Suppressor macrophage treated with lipopolysaccharide for 4 hours (primary cell): ENCODE results near the gene CARS1.
"Not testable (repeated sequence)": the region's sequence is repeated elsewhere in the genome, so short reads cannot be mapped to it uniquely, and the experiment has no call there.

Source experiments
- DNase-seq: peaks from one replicate; pipeline ENCODE4 v3.0.0-alpha.2; 2020

CARS1 gene

DNA sequence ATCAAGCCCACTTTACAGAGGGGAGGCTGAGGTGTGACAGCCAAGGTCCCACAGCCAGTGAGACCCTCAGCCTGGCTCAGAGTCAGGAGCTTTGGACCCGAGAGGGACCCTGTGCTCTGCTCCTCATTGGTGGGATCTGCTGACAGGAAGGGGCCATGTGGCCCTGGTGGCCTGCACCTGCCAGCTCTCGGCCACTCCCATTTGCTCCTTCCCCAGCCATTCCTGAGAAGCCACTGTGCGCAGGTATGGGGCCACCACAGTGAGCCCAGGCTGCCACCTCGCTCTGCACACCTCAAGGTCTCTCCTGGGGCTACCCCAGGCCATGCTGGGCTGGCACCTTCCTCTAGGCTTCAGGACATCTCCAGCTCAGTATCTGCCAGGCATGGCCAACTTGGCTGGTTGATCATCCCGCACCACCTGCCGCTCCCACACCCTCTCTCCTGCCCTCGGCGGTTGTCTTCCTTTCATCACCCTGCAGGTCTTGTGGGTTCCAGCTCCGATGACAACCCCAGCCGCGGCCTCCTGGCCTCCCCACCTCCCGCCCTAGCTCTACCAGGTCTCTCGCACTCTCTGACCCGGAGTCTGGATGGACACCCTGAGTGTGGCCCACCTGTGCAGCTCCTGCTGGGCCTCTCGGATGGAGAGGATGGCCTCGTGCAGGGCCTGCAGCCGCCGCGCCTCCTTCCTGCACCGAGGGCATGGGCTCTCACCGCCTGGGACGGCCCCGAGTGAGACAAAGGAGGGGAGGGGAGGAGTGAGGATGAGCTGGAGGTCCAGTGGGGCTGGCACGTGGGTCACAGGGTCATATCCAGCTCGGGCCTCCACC lies 32.2 kb upstream of the CARS1 start:
- DNase-seq = no peak

DNA sequence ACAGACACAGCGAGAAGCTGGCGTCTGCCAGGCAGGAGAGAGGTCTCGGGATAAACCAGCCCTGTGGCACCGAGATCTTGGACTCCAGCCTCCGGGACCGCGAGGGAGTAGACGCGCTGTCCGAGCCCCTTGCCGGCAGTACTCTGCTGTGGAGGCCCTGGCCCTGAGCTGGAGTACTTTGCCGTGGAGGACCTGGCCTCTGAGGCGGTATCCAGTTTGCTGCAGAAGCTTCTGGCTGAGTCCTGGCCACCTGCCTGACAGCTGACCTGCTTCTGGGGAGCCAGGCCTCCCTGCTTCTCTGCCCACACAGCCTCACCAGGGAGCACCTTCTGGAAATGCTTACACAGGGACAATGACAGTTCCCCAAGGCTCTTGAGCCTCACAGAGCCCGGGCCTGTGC lies 31.6 kb upstream of the CARS1 start:
- DNase-seq = no peak

DNA sequence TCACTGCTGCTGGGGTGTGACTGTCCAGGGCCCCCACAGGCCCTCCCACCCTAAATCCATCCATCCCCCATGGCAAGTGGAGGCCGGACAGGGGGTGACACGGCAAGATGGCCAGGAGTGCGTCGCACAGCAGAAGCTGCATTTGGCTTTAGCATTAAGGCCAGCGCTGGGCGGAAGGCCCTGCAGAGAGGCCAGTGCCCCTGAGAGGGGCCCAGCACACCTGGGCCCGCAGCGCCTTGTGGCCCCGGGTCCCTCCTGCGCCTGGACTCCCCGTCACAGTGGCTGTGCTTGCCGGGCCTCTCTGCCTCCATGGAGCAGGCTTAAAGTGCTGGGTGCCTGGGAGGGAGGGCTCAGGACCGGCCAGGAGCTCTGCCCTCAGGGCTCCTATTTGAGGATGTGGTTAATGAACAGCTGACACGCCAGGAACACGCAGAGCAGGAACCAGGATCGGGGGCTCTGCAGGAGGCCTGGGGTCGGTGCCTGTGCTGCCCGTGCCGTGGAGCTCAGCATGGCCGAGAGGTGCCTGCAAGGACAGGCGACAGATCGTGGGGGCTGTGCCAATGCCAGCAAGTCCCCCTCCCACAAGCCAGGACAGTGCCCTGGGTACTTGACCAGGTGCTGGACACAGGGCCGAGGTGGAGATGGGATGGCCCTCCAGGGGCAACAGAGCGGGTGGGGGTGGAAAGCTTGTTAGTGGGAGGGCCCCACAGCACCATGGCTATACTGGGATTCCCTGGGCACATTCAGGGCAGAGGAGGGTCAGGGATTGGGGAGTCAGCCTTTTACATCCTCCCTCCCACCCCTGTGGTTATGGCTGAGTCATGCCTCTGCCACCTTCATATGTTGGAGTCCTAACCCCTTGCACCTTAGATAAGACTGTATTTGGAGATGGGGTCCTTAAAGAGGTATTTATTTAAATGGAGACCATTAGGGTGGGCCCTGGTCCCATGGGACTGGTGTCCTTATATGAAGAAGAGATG lies 30.9 kb upstream of the CARS1 start:
- DNase-seq = no peak

GRCh38 chr11:3087373-3087772 lies 30.1 kb upstream of the CARS1 start:
- no peak for DNase-seq

DNA sequence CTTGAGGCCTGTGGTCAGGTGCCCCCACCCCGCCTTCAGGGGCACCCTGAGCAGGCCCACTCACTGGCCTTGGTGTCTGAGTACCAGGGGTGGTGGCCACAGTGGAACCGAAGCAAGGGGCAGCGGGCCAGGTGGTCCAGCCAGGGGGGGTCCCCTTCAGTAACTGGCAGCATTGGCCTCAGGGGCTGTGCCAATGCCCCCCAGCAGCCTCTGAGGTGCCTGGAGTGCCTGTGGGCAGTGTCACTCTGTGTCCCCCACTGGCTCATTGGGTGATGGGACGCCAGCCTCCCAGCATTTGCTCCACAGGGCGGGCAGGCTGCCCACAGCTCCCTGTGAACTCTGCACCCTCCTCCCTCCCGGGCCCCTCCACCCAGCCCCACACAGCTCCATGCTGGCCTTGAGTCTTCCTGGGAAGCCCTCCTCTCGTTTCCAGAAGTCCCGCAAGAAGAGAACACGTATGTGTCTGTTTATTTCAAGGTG lies 29.5 kb upstream of the CARS1 start:
- no peak for DNase-seq

DNA sequence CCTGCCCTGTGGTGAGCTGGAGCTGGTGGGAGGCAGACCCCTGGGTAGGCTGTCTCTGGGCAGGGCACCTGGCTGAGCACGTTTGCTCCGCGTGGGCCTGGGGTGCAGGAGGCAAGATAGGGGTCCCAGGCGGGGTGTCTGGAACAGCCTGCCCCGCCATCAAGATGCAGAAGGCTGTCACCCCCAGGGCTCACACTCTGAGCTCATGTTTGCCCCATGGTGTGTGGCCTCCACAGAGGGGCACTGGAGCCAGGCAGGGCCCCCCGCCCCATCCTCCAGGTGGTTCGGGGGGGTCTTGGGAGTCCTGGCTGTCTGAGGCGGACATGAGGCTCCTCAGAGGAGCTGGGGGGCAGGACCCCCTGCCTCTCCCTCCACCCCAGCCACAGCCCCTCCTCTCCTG lies 28.9 kb upstream of the CARS1 start:
- DNase-seq = no peak

GRCh38 chr11:3085052-3085451 lies 27.8 kb upstream of the CARS1 start:
- DNase-seq = no peak

GRCh38 chr11:3083321-3083720 lies 26.1 kb upstream of the CARS1 start:
- DNase-seq = no peak

DNA sequence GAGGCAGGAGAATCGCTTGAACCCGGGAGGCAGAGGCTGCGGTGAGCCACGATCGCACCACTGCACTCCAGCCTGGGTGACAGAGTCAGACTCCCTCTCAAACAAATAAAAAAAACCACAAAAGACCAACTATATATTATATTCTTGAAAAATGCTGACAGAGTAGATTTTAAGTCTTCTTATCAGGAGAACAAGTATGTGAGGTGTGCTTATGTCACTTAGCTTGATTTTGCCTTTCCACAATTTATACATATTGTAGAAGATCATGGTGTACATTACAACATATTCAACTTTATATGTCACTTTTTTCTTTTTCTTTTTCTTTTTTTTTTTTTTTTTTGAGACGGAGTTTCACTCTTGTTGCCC lies 24.1 kb upstream of the CARS1 start:
- no peak for DNase-seq

DNA sequence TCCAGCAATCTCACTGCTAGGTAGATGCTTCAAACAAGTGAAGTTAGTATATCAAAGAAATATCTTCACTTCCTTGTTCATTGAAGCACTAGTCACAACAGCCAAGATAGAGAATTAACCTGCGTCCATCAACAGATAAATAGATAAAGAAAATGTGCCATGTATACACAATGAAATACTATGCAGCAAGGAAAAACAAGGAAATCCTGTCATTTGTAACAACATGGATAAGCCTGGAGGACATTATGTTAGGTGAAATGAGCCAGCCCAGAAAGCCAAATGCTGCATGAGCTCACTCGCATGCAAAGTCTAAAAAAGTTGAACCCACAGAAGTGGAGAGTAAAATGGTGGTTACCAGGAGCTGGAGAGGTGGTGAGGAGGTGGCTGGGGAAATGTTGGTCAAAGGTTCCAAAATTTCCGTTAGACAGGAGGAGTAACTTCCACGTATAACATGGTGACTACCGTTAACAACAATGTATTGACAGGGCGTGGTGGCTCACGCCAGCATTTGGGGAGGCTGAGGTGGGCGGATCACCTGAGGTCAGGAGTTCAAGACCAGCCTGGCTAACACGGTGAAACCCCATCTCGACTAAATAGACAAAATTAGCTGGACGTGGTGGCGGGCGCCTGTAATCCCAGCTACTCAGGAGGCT lies 23.6 kb upstream of the CARS1 start:
- no peak for DNase-seq

- no peak for DNase-seq
Observed at GRCh38 chr11:3080104-3080503, 22.9 kb upstream of the CARS1 start.

- no peak for DNase-seq
Observed at GRCh38 chr11:3077846-3078440, 20.7 kb upstream of the CARS1 start.

DNA sequence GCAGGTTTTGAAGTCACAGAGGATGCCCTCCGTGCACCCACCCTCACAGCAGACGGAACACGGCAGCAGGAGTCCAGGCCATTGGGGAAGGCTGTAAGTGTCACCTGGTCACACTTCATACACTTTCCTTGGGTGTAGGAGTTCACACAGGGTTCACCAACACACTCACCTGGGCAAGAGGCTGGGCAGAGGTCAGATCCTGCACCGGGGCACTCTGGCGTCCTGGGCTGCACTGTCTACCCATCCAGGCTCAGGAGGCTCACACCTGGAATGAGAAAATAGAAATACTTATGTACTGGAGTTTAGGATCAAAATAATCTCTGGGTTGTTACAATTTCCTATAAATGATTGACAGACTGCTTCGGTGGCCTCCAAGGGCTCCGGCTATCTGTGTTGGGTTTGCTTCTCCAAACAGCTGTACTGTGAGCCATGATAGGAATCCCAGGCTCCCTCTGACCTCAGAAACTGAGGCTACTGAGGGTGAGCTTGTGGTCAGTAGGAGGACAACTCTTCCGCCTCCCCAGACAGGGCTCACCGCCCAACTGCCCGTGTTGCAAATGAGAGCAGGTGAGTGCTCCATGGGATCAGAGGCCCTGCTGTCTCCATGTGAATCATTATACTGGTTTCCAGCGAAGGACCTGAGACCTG lies 20.1 kb upstream of the CARS1 start:
- DNase-seq = no peak

DNA sequence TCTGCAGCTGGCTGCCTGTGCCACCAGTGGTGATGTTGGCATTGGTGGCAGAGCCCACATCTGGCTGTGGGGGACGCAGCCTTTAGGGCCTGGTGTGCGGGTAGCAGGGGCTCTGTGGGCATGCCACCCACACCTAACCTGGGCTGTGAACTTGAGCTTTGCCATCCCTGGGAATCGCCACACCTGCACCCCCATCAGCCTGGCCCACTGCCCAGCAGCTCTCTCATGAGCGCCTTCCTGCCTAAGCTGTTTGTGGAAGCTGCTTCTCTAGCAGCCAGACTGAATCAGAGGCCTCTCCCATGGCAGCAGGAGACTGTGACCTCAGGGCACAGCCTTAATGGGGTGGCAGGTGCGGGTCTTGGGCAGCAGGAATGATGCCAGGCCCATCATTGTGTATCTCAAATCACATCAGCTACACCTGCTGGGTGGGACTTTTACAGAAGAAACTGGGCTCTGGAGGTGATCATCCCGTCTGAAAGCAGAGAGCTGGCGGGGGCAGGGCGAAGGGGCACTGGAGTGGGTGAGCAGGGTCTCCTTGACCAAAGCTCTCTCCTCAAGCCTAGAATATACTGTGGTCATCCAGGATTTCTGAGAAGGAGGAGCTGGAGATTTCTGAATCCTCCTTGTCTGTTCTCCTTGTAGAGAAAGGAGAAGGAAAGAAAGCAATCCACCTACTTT lies 17.8 kb upstream of the CARS1 start:
- no peak for DNase-seq

DNA sequence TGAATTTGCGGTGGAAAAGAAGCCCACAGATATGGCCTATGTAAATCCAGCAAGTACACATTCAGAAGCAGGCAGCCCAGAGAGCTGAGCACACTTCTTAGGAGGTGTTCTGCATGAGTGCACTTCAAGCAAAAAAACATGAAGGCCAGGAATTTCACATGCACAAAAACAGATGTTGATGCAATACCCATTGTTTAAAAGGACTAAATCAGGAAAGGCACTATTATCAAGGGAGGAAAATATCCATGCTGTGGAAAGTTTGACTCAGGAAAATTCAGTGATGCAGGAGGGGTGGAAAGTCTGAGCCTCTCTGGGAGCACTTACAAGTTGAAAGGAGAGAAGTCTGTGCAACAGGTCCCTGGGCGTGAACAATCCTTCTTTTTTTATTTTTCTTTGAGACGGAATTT lies 15.8 kb upstream of the CARS1 start:
- no peak for DNase-seq

DNA sequence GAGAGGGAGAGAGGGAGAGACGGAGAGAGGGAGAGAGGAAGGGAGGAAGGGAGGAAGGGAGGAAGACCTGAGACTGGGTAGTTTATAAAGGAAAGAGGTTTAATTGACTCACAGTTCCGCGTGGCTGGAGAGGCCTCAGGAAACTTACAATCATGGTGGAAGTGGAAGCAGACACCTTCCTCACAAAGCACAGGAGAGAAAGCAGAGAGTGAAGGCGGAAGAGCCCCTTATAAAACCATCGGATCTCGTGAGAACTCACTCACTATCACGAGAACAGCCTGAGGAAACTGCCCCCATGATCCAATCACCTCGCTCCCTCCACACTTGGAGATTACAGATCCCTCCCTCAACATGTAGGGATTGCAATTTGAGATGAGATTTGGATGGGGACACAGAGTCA lies 12.2 kb upstream of the CARS1 start:
- no peak for DNase-seq

GRCh38 chr11:3066308-3066707 lies 9.1 kb upstream of the CARS1 start:
- DNase-seq = not testable (repeated sequence)

- not testable (repeated sequence) for DNase-seq
Observed at GRCh38 chr11:3064709-3065108, 7.5 kb upstream of the CARS1 start.

DNA sequence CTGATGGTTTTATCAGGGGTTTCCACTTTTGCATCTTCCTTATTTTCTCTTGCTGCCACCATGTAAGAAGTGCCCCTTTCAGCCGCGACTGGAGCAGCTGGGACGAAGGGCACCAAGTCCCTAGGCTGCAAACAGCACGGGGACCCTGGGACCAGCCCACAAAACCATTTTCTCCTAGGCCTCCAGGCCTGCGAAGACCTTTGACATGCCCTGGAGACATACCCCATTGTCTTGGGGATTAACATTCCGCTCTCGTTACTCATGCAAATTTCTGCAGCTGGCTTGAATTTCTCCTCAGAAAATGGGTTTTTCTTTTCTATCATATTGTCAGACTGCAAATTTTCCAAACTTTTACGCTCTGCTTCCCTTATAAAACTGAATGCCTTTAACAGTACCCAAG lies 6.7 kb upstream of the CARS1 start:
- DNase-seq = not testable (repeated sequence)

DNA sequence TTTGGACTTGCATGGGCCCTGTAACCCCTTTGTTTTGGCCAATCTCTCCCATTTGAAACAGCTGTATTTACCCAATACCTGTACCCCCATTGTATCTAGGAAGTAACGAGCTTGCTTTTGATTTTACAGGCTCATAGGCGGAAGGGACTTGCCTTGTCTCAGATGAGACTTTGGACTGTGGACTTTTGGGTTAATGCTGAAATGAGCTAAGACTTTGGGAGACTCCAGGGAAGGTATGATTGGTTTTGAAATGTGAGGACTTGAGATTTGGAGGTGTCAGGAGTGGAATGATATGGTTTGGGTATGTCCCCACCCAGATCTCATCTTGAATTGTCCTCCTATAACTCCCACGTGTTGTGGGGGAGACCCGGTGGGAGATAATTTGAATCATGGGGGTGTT lies 6.2 kb upstream of the CARS1 start:
- not testable (repeated sequence) for DNase-seq

GRCh38 chr11:3060436-3061025 lies 3.3 kb upstream of the CARS1 start:
- no peak for DNase-seq
